ENCODE results near the gene NUDCD3. TPM values are rescaled to one million over a fixed set of nuclear protein-coding genes. Genes with fewer than 3 reads are reported as not detected.

The NUDCD3 gene
- total RNA-seq, 1 donor from 2014 or later: 86.8 TPM

- peaks cover 10% of the 10 kb centered on the region for H3K27me3 ChIP-seq (ENCODE audit: insufficient read depth, low read length)
- H3K4me2 ChIP-seq (ENCODE audit: low read length): no peak overlapping the region
- H3K36me3 ChIP-seq (ENCODE audit: insufficient read depth, low read length): no peaks in the 10 kb centered on the region
- no peak for TF ChIP-seq EZH2 (IDR thresholded peaks at IDR 0.05; ENCODE audit: insufficient read depth, low read length)
- peak; percentile 40 for TF ChIP-seq CTCF (IDR thresholded peaks at IDR 0.05; ENCODE audit: insufficient read depth, low read depth, low read length)
- no peaks in the 10 kb centered on the region for H4K20me1 ChIP-seq (ENCODE audit: insufficient read depth, low read length)
- H3K4me3 Mint-ChIP-seq (ENCODE audit: unreplicated experiment): no peak overlapping the region
- H2AFZ ChIP-seq (ENCODE audit: low read depth, low read length): no peak overlapping the region
- H3K4me1 ChIP-seq (ENCODE audit: insufficient read depth, low read length): no peaks in the 10 kb centered on the region
- H3K36me3 Mint-ChIP-seq (ENCODE audit: low read depth, unreplicated experiment): peaks cover 2% of the 10 kb centered on the region
- no peaks in the 10 kb centered on the region for H3K9me3 ChIP-seq (ENCODE audit: insufficient read depth, low read depth, low read length)
- H3K27ac Mint-ChIP-seq (ENCODE audit: unreplicated experiment): no peak overlapping the region
- no peak for FAIRE-seq
- H3K4me3 ChIP-seq (ENCODE audit: insufficient read depth, low read depth, low read length): no peak overlapping the region
- no peak overlapping the region for H3K27ac ChIP-seq (ENCODE audit: low read depth, low read length)
- H3K27me3 Mint-ChIP-seq (ENCODE audit: low read depth, unreplicated experiment): peaks cover 41% of the 10 kb centered on the region
- no peak overlapping the region for H3K9ac ChIP-seq (ENCODE audit: low read length)
- no peaks in the 10 kb centered on the region for H3K79me2 ChIP-seq (ENCODE audit: insufficient read depth, low read length)
- no peaks in the 10 kb centered on the region for H3K4me1 Mint-ChIP-seq (ENCODE audit: low read depth, unreplicated experiment)
- no peak for DNase-seq (ENCODE audit: low read depth)
- peaks cover 11% of the 10 kb centered on the region for H3K9me3 Mint-ChIP-seq (ENCODE audit: unreplicated experiment)
These were observed 142.2 kb downstream of the NUDCD3 start for GRCh38 chr7:44348300-44348699.

GRCh38 chr7:44347546-44348114 is 142.8 kb downstream of the NUDCD3 start:
- DNase-seq (ENCODE audit: low read depth) (no peak), FAIRE-seq (no peak)
- no peak overlapping the region for H3K9ac ChIP-seq (ENCODE audit: low read length)
- H3K9me3 ChIP-seq (ENCODE audit: insufficient read depth, low read depth, low read length): no peaks in the 10 kb centered on the region
- no peaks in the 10 kb centered on the region for H4K20me1 ChIP-seq (ENCODE audit: insufficient read depth, low read length)
- H2AFZ ChIP-seq (ENCODE audit: low read depth, low read length): no peak overlapping the region
- Mint-ChIP-seq H3K4me3 (ENCODE audit: unreplicated experiment) (no peak overlapping the region), H3K27me3 (ENCODE audit: low read depth, unreplicated experiment) (peaks cover 41% of the 10 kb centered on the region), H3K36me3 (ENCODE audit: low read depth, unreplicated experiment) (peaks cover 2% of the 10 kb centered on the region), H3K27ac (ENCODE audit: unreplicated experiment) (no peak overlapping the region), H3K4me1 (ENCODE audit: low read depth, unreplicated experiment) (no peaks in the 10 kb centered on the region), H3K9me3 (ENCODE audit: unreplicated experiment) (peaks cover 11% of the 10 kb centered on the region)
- TF ChIP-seq CTCF (IDR thresholded peaks at IDR 0.05; ENCODE audit: insufficient read depth, low read depth, low read length) (no peak), EZH2 (IDR thresholded peaks at IDR 0.05; ENCODE audit: insufficient read depth, low read length) (no peak)
- H3K27ac ChIP-seq (ENCODE audit: low read depth, low read length): no peak overlapping the region
- H3K4me1 ChIP-seq (ENCODE audit: insufficient read depth, low read length): no peaks in the 10 kb centered on the region
- no peak overlapping the region for H3K4me3 ChIP-seq (ENCODE audit: insufficient read depth, low read depth, low read length)
- H3K4me2 ChIP-seq (ENCODE audit: low read length): no peak overlapping the region
- no peaks in the 10 kb centered on the region for H3K36me3 ChIP-seq (ENCODE audit: insufficient read depth, low read length)
- H3K27me3 ChIP-seq (ENCODE audit: insufficient read depth, low read length): peaks cover 10% of the 10 kb centered on the region
- H3K79me2 ChIP-seq (ENCODE audit: insufficient read depth, low read length): no peaks in the 10 kb centered on the region

- H2AFZ ChIP-seq (ENCODE audit: low read depth, low read length): no peak overlapping the region
- no peaks in the 10 kb centered on the region for H3K36me3 ChIP-seq (ENCODE audit: insufficient read depth, low read length)
- DNase-seq (ENCODE audit: low read depth): no peak
- H3K9me3 ChIP-seq (ENCODE audit: insufficient read depth, low read depth, low read length): no peaks in the 10 kb centered on the region
- H3K4me3 ChIP-seq (ENCODE audit: insufficient read depth, low read depth, low read length): no peak overlapping the region
- TF ChIP-seq CTCF (IDR thresholded peaks at IDR 0.05; ENCODE audit: insufficient read depth, low read depth, low read length): no peak
- TF ChIP-seq EZH2 (IDR thresholded peaks at IDR 0.05; ENCODE audit: insufficient read depth, low read length): no peak
- Mint-ChIP-seq H3K9me3 (ENCODE audit: unreplicated experiment) (peaks cover 11% of the 10 kb centered on the region), H3K27me3 (ENCODE audit: low read depth, unreplicated experiment) (peaks cover 41% of the 10 kb centered on the region), H3K36me3 (ENCODE audit: low read depth, unreplicated experiment) (peaks cover 2% of the 10 kb centered on the region), H3K27ac (ENCODE audit: unreplicated experiment) (no peak overlapping the region), H3K4me3 (ENCODE audit: unreplicated experiment) (no peak overlapping the region), H3K4me1 (ENCODE audit: low read depth, unreplicated experiment) (no peaks in the 10 kb centered on the region)
- H3K27me3 ChIP-seq (ENCODE audit: insufficient read depth, low read length): peaks cover 10% of the 10 kb centered on the region
- FAIRE-seq: no peak
- no peak overlapping the region for H3K9ac ChIP-seq (ENCODE audit: low read length)
- no peak overlapping the region for H3K27ac ChIP-seq (ENCODE audit: low read depth, low read length)
- H3K79me2 ChIP-seq (ENCODE audit: insufficient read depth, low read length): no peaks in the 10 kb centered on the region
- H3K4me1 ChIP-seq (ENCODE audit: insufficient read depth, low read length): no peaks in the 10 kb centered on the region
- H4K20me1 ChIP-seq (ENCODE audit: insufficient read depth, low read length): no peaks in the 10 kb centered on the region
- no peak overlapping the region for H3K4me2 ChIP-seq (ENCODE audit: low read length)
These were observed 144.4 kb downstream of the NUDCD3 start for GRCh38 chr7:44346063-44346462.
